ENCODE results near the gene BAIAP3.
A peak's percentile ranks its signal among the peaks of the same experiment; 100 is the strongest.

Gene BAIAP3

GRCh38 chr16:1299868-1300203 lies 33.6 kb upstream of the BAIAP3 start:
- no peak for DNase-seq (ENCODE audit: low spot score)

- peak; percentile 57 for DNase-seq (ENCODE audit: low spot score)
Measured at GRCh38 chr16:1300664-1301476, 32.6 kb upstream of the BAIAP3 start.

GRCh38 chr16:1301562-1301961 lies 31.9 kb upstream of the BAIAP3 start:
- DNase-seq (ENCODE audit: low spot score): no peak

- no peak for DNase-seq (ENCODE audit: low spot score)
Measured at GRCh38 chr16:1305823-1306222, 27.6 kb upstream of the BAIAP3 start.

GRCh38 chr16:1306334-1306733 lies 27.1 kb upstream of the BAIAP3 start:
- DNase-seq (ENCODE audit: low spot score): no peak

GRCh38 chr16:1308036-1308976 lies 25.1 kb upstream of the BAIAP3 start:
- DNase-seq (ENCODE audit: low spot score): no peak

GRCh38 chr16:1308977-1309885 lies 24.2 kb upstream of the BAIAP3 start, which contains the start of gene UBE2I:
UBE2I (plus strand) TSS chr16:1309636; CDS start chr16:1314031, 4,395 bp downstream.
- peak; percentile 98 for DNase-seq (ENCODE audit: low spot score)

GRCh38 chr16:1309888-1310831 lies 23.3 kb upstream of the BAIAP3 start:
- no peak for DNase-seq (ENCODE audit: low spot score)

- no peak for DNase-seq (ENCODE audit: low spot score)
Measured at GRCh38 chr16:1310832-1311200, 22.6 kb upstream of the BAIAP3 start.

GRCh38 chr16:1311212-1311737 lies 22.2 kb upstream of the BAIAP3 start:
- DNase-seq (ENCODE audit: low spot score): no peak

- no peak for DNase-seq (ENCODE audit: low spot score)
Measured at GRCh38 chr16:1311738-1312466, 21.5 kb upstream of the BAIAP3 start.

- DNase-seq (ENCODE audit: low spot score): no peak
Measured at GRCh38 chr16:1312467-1312816, 21.0 kb upstream of the BAIAP3 start.

GRCh38 chr16:1312903-1313302 lies 20.5 kb upstream of the BAIAP3 start:
- no peak for DNase-seq (ENCODE audit: low spot score)

GRCh38 chr16:1313721-1314369 lies 19.6 kb upstream of the BAIAP3 start:
- no peak for DNase-seq (ENCODE audit: low spot score)

GRCh38 chr16:1314399-1315068 lies 18.9 kb upstream of the BAIAP3 start:
- no peak for DNase-seq (ENCODE audit: low spot score)

- DNase-seq (ENCODE audit: low spot score): no peak
Measured at GRCh38 chr16:1315081-1316032, 18.1 kb upstream of the BAIAP3 start.

- DNase-seq (ENCODE audit: low spot score): no peak
Measured at GRCh38 chr16:1316033-1316405, 17.4 kb upstream of the BAIAP3 start.

Data from SK-N-DZ (cell line).